PC-3 (cell line): ENCODE measurements around the gene RBM4B. TPM values are rescaled to one million over a fixed set of nuclear protein-coding genes. Genes with fewer than 3 reads are reported as not detected.
A peak's percentile ranks its signal among the peaks of the same experiment; 100 is the strongest.

Experiments
- ATAC-seq: fragments of 200-7000 bp; cut with Tn5 transposase; 2 replicates; pipeline ENCODE4 v1.9.1; 2020; ENCODE audit warnings: mild to moderate bottlenecking, moderate library complexity
- BruUV-seq: library from RNA; stranded (reverse); fragments of 400-500 nt; replicated peaks from 2 replicates; lab custom pipeline; 2021; lab: Mats Ljungman, UMichigan
- CTCF ChIA-PET: fragments of 300-600 bp; sonication (Branson Sonifier 250); formaldehyde crosslinking; loops from one replicate; lab custom pipeline; 2022; ENCODE audit warnings: antibody characterized with exemption; lab: Charles Lee
- POLR2A ChIA-PET: fragments of 300-600 bp; sonication (Branson Sonifier 250); formaldehyde crosslinking; loops from one replicate; lab custom pipeline; 2022; ENCODE audit warnings: antibody characterized with exemption; ENCODE audit not compliant: unreplicated experiment; lab: Charles Lee
- DNase-seq: peaks from one replicate; pipeline ENCODE4 v3.0.0-alpha.2; 2015
- H2AFZ ChIP-seq: fragments of 300-600 bp; sonication (generic); 2 replicates; pipeline ENCODE4 v1.6.0; 2016; ENCODE audit warnings: antibody characterized with exemption, low read length
- H3F3A ChIP-seq: fragments of 300-600 bp; sonication (generic); one replicate; pipeline ENCODE4 v1.6.0; 2017; ENCODE audit warnings: antibody characterized with exemption, low read length, control low read depth, mild to moderate bottlenecking; ENCODE audit not compliant: unreplicated experiment
- H3K27ac ChIP-seq: fragments of 300-600 bp; sonication (generic); 2 replicates; pipeline ENCODE4 v1.5.1; 2016; ENCODE audit warnings: mild to moderate bottlenecking, low read length
- H3K27me3 ChIP-seq: fragments of 300-600 bp; sonication (generic); 2 replicates; pipeline ENCODE4 v1.6.1; 2016; ENCODE audit warnings: low read length, mixed read lengths
- H3K36me3 ChIP-seq: fragments of 300-600 bp; sonication (generic); 2 replicates; pipeline ENCODE4 v1.6.1; 2016; ENCODE audit warnings: low read depth, mixed run types, low read length, mixed read lengths
- H3K4me1 ChIP-seq: fragments of 300-600 bp; sonication (generic); 2 replicates; pipeline ENCODE4 v1.5.1; 2016; ENCODE audit warnings: low read length; ENCODE audit not compliant: insufficient read depth
- H3K4me2 ChIP-seq: fragments of 300-600 bp; sonication (generic); 2 replicates; pipeline ENCODE4 v1.6.0; 2016; ENCODE audit warnings: low read length
- H3K4me3 ChIP-seq: fragments of 300-600 bp; sonication (generic); 2 replicates; pipeline ENCODE4 v1.5.1; 2016; ENCODE audit warnings: mild to moderate bottlenecking, low read length, mixed read lengths
- H3K79me2 ChIP-seq: fragments of 300-600 bp; sonication (generic); 2 replicates; pipeline ENCODE4 v1.6.1; 2017; ENCODE audit warnings: low read length, mixed read lengths
- H3K9ac ChIP-seq: fragments of 300-600 bp; sonication (generic); 2 replicates; pipeline ENCODE4 v1.6.0; 2016; ENCODE audit warnings: mild to moderate bottlenecking, low read length
- H3K9me2 ChIP-seq: fragments of 300-600 bp; sonication (generic); replicated peaks from 2 replicates; pipeline ENCODE4 v1.6.1; 2016; ENCODE audit warnings: mixed run types, low read length, mixed read lengths
- H3K9me3 ChIP-seq: fragments of 300-600 bp; sonication (generic); 2 replicates; pipeline ENCODE4 v1.6.1; 2016; ENCODE audit warnings: low read length, mixed read lengths
- H4K20me1 ChIP-seq: fragments of 300-600 bp; sonication (generic); 2 replicates; pipeline ENCODE4 v1.6.1; 2016; ENCODE audit warnings: low read length, mixed read lengths
- EZH2 ChIP-seq: fragments of 300-600 bp; sonication (generic); IDR thresholded peaks from one replicate; pipeline ENCODE4 v1.6.1; 2017; ENCODE audit warnings: antibody characterized with exemption, mild to moderate bottlenecking, low read length; ENCODE audit not compliant: unreplicated experiment
- EZH2phosphoT487 ChIP-seq: fragments of 300-600 bp; sonication (generic); IDR thresholded peaks from 2 replicates; pipeline ENCODE4 v1.6.1; 2018; ENCODE audit warnings: mild to moderate bottlenecking, antibody characterized with exemption, low read length, borderline replicate concordance
- intact Hi-C: fragments of 100-400 bp; cut with micrococcal nuclease; formaldehyde crosslinking; loops from 2 replicates; pipeline ENCODE4 v1.9.0; 2023
- total RNA-seq: library from RNA; depleted of rRNA; stranded (reverse); fragments of >200 nt; gene quantifications from 2 replicates; pipeline ENCODE4 v1.2.3, GENCODE V29; 2014
- TF ChIP-seq, protein P1 (sequence below): fragments of 300-600 bp; sonication (generic); conservative IDR thresholded peaks from 2 replicates; pipeline ENCODE4 v1.5.1; 2017; ENCODE audit warnings: antibody characterized with exemption, low read depth, mild to moderate bottlenecking, low read length

The RBM4B gene
- total RNA-seq, 1 experiment from 2014 or later, result 40.2 TPM

DNA sequence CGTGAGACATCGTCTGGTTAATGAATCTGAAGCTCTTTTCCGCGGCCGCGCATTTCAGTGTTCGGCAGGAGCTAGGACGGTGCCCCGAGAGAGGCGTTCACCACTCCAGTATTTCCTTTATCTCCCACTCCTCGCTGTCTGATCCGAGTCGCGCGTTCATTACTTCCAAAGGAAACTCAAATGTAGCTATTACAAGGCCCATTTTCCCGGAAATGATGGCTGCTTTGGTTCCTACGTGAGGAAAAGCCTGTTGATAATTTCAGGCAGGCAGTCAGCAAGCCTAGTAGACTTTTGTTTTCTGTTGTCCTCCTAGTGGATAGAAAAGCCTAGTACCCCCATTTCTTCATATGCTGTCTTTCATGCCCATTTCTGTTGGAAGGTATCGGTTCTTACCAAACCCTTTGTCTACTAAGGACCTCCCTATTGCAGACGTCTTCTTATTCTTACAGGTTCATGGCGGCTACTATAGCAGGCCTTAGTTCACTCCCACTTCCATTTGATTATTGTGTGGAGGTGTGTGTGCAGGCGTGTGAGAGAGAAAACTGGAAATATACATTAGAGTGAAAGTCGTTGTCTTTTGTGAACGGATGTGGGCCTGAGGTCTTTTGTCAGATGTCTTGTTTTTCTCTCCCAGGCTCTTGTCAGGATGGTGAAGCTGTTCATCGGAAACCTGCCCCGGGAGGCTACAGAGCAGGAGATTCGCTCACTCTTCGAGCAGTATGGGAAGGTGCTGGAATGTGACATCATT, 38.4 kb downstream of the RBM4B start:
- POLR2A ChIA-PET, result interaction anchor here (0.6 kb wide), 1 partner anchor 13 kb away, joined by 5 read pairs; no protein-coding TSS in a partner anchor
- Histone ChIP-seq H3K4me2 (peak overlapping the region; percentile 94), H3K9me2 (no peaks in the 10 kb centered on the region), H2AFZ (peak overlapping the region; percentile 53), H3K27me3 (no peaks in the 10 kb centered on the region), H3K36me3 (peaks cover 50% of the 10 kb centered on the region), H3K9ac (peak overlapping the region; percentile 96), H3K4me3 (peak overlapping the region; percentile 95), H3K79me2 (peaks cover 97% of the 10 kb centered on the region), H3K9me3 (no peaks in the 10 kb centered on the region), H3K27ac (peak overlapping the region; percentile 73), H4K20me1 (peaks cover 58% of the 10 kb centered on the region), H3F3A (peaks cover 7% of the 10 kb centered on the region), H3K4me1 (peaks cover 43% of the 10 kb centered on the region)
- TF ChIP-seq, protein P1, sequence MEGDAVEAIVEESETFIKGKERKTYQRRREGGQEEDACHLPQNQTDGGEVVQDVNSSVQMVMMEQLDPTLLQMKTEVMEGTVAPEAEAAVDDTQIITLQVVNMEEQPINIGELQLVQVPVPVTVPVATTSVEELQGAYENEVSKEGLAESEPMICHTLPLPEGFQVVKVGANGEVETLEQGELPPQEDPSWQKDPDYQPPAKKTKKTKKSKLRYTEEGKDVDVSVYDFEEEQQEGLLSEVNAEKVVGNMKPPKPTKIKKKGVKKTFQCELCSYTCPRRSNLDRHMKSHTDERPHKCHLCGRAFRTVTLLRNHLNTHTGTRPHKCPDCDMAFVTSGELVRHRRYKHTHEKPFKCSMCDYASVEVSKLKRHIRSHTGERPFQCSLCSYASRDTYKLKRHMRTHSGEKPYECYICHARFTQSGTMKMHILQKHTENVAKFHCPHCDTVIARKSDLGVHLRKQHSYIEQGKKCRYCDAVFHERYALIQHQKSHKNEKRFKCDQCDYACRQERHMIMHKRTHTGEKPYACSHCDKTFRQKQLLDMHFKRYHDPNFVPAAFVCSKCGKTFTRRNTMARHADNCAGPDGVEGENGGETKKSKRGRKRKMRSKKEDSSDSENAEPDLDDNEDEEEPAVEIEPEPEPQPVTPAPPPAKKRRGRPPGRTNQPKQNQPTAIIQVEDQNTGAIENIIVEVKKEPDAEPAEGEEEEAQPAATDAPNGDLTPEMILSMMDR, result no peak
- TF ChIP-seq EZH2phosphoT487, result no peak
- CTCF ChIA-PET, result no interaction called here
- intact Hi-C loops, result loop anchor here (2.0 kb wide), 1 partner anchor 22 kb away; the partner anchor contains the start of gene RBM14
- peak; percentile 41 for DNase-seq
- no peak for ATAC-seq
- BruUV-seq, result TSS peak; percentile 60

DNA sequence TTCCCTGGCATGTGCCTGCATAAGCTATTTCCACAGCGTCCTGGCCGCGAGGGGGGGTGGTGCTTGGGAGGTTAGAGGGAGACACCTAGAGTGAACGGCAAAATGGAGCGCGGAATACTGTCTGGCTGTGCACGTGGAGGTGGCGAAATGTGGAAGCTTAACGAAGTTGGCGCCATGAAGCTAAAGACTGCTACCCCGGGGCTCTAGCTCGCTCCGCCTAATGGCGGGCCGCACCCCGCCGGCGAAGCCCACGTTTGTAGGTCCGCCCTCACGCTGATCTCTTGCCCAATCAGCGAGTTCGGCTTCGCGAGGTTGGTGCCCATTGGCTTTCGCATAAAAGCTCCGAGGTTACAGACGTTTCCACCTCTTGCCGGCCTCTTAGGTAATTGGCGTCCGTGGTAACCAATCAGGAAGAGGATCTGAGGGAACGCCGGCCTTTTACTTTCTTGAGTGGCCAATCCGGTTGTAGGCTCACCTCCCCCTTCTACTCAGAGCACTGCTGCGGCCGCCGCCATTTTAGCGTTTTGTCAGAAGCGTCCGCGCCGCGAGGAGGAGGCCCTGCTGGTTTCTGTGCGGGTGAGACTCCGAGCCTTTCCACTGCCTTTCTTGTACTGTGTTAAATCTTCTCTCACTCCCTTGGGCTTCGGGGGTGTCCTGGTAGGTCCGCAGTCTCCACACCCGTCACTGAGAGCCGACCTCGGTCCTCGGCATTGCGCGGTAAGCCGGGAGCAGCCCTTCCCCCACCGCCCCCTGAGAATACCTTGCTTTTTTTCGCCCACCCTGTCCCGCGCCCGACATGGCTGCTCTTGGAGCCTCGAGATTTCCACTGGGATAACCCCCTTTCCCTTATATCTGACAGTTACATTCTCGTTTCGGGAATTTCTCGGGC, 39.3 kb downstream of the RBM4B start, which contains the start of gene RBM4:
Gene RBM4 (plus strand): TSS at position 527 of the 889 bp plus-strand sequence. CDS start 1,009 bp downstream, outside the sequence.
- H2AFZ ChIP-seq, result peak within 1 kb of the TSS; percentile 76
- ChIA-PET CTCF (interaction anchor here (0.6 to 1.2 kb wide), 3 partner anchors 46 to 841 kb away, joined by 3 to 5 read pairs (median 3); partner anchors contain the start of gene CCDC87), POLR2A (interaction anchor here (0.6 to 1.2 kb wide), 6 partner anchors 19 to 558 kb away, joined by 4 to 20 read pairs (median 4); partner anchors contain the start of genes DPP3, RBM14 and RBM4B)
- peaks cover 7% of the 10 kb centered on the region for H3F3A ChIP-seq
- BruUV-seq, result no TSS peak
- H3K4me3 ChIP-seq, result peak within 1 kb of the TSS; percentile 95
- DNase-seq (peak; percentile 100), ATAC-seq (peak; percentile 93)
- peaks cover 43% of the 10 kb centered on the region for H3K4me1 ChIP-seq
- no peaks in the 10 kb centered on the region for H3K9me2 ChIP-seq
- no peak for TF ChIP-seq EZH2
- TF ChIP-seq EZH2phosphoT487, result no peak
- TF ChIP-seq, protein P1, result no peak; the same call in 1 of the 2 replicates
- intact Hi-C loops, result loop anchor here (2.0 kb wide), 1 partner anchor 22 kb away; the partner anchor contains the start of gene RBM14
- peaks cover 52% of the 10 kb centered on the region for H4K20me1 ChIP-seq
- peaks cover 44% of the 10 kb centered on the region for H3K36me3 ChIP-seq
- H3K79me2 ChIP-seq, result peaks cover 97% of the 10 kb centered on the region
- peak within 1 kb of the TSS; percentile 94 for H3K4me2 ChIP-seq
- H3K9me3 ChIP-seq, result no peaks in the 10 kb centered on the region
- H3K27ac ChIP-seq, result peak within 1 kb of the TSS; percentile 73
- H3K27me3 ChIP-seq, result no peaks in the 10 kb centered on the region
- peak within 1 kb of the TSS; percentile 96 for H3K9ac ChIP-seq
